OCI-M2 (cell line): ENCODE data around the gene SRMS.
"Not testable (repeated sequence)": the region's sequence is repeated elsewhere in the genome, so short reads cannot be mapped to it uniquely, and the experiment has no call there.

Experiments
- DNase-seq: peaks from one replicate; lab custom pipeline; 2025; ENCODE audit not compliant: unreplicated experiment; lab: John Stamatoyannopoulos, UW

Gene SRMS

DNA sequence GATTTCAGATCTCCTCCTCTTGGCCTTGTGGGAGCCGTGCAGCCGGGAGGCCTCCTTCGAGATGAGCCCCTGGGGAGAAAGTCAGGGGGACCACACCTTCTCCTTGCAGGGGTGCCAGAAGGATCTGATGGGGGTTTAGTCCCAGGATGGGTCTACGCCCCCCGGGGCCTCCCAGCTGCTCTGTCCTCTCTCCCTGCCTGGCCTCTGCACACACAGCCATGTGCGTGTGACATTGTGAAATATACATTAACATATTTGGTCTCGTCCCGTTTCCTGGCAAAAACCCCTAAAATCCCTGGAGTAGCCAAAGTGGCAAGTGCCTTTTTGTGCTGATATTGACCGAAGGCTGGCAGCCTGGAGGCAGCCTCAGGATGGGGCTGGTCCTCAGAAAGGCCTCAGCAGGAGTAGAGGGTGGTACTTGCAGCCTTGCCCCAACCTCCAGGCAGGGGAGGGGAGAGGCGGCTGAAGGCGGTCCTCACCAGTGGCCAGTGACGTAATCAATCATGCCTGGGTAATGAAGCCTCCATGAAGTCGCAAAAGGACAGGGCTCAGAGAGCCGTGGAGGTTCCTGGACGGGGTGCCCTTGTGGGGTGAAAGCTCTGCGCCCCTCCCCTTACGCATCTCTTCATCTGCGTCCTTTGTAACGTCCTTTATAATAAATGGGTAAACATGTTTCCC lies 31.6 kb upstream of the SRMS start:
- no peak for DNase-seq

DNA sequence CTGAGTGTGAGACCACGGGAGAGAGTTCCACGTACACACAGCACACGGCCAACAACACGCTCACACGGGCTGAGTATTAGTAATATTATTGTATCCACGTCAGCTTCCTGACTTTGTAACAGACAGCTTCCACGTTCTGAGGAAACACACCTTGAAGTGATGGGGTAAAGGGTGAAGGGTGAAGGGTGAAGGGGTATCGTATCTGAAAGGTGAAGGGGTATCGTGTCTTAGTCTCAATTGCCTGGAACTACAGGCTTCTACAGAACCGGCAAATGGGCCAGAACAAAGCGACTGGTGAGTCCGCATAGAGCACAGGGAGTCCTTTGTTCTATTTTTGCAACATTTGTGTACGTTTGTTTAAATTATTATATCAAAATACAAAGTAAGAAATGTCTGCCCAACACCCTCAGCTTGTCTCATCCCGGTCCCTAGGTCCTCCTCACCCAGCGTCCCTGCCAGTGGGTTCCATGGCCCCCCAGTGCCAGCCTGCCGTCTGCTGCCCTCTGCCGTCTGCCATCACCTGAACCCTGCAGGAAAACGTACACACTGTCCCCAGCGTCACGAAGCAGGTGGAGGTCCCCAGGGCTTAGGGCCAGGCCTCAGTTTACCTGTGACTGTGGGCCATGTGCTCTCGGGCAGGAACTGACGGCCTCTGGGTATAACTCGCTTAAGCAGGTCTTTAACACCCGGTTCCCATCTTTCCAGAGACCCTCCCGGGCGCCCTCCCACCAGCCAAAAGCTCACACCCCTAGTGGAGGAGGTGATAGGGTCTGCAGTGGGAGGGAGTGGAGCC lies 30.9 kb upstream of the SRMS start:
- no peak for DNase-seq

DNA sequence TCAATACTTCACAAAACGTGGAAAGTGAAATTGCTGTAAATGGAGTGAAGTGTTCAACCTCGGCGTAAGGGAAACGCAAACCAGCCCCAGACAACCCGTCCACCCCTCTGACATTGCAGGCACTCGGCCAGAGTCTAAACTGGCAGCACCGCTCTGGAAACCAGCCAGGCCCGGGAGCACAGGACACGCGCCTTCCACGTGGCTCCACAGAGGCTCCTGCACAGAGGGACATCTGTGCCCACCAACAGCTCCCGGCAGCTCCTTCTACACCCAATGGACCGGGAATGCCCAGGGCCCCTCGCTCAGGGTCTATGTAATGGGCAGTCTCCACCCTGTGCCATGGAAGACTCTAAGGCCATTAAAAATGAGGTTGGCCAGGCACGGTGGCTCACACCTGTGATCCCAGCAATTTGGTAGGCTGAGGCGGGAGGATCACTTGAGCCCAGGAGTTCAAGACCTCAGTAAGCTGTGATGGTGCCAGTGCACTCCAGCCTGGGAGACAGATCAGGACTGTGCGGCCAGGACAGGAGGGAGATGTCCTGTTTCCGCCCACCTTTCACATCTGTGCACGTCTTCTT lies 29.9 kb upstream of the SRMS start:
- DNase-seq, result no peak

DNA sequence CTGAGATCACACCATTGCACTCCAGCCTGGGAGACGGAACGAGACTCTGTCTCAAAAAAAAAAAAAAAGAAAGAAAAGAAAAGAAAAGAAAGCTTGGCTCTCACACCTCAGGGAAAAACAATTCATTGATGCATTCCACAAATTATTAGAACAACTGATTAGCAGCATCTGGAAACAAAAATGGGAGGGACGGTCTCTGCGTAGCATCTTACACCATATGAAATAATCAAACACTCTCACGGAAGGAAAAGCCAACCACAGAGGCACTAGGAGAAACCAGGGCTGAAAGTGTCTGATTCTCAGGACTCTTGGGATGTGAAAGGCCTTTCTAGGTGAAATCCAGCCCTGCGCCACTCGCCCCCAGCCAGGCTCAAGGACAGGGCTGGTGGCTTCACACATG lies 28.8 kb upstream of the SRMS start:
- no peak for DNase-seq

DNA sequence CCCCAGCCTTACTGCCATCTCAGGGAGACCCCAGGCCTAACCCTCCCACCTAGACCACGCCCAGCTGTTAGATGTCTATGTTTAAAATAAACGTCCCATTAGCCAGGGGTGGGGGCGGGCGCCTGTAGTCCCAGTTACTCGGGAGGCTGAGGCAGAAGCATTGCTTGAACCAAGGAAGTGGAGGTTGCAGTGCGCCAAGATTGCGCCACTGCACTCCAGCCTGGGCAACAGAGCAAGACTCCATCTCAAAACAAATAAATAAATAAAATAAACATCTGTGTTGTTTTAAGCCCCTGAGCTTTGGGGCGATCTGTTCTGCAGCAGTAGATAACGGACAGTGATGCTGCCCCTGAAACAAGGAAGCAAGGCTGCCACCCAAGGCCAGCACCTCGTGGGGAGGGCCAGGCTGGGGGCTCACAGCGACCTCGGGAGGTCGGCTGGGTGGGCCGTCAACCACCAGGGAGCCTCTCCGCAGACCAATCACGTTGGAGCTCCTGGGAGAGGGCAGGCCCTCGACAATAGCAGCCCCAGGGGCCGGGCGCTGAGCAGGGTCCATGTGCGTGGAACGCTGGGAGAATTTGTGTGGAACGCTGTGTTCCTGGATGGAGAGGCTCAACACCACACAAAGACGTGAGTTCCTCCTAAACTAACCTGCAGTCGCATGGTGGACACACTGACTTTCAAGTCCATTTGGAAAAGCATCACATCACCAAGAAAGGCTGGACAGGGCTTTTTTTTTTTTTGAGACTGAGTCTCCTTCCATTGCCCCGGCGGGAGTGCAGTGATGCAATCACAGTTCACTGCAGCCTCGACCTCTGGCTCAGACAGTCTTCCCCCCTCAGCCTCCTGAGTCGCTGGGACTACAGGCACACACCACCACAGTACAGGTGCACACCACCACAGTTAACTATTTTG lies 27.5 kb upstream of the SRMS start:
- DNase-seq, result no peak

DNA sequence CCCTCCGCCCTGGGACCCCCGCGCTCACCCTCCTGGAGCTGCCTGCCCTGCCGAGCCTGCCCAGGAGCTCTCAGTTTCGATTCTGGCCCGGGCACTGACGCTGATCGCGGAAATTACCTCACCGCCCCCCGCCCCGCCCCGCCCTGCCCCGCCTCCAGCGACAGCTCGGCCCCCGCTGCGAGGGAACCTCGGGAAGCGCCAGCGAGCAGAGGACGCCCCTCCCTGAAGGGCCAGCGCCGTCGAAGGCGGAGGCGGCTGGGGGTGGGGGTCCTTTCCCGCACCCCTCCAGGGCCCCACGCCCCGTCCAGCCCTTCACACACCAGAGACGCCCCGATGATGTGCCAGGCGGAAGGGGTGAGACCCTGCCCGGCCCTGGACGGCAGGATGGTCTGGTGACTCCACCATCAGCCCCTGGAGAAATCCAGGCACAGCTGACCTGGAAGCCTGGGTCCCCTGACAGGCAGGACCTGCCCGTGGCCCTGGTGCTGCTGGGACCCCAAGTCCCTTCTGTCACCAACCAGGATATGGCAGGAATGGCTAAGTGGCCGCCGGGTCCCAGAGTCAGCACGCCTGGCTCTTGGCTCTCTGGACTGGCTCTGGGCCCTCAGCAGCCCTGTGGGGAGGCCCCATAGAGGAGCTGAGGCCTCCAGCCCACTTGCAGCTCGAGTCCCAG lies 26.7 kb upstream of the SRMS start, which contains the start of gene HELZ2:
HELZ2 (minus strand) TSS at position 84 of the 673 bp plus-strand sequence. CDS start 1,854 bp downstream, outside the sequence.
- no peak for DNase-seq

DNA sequence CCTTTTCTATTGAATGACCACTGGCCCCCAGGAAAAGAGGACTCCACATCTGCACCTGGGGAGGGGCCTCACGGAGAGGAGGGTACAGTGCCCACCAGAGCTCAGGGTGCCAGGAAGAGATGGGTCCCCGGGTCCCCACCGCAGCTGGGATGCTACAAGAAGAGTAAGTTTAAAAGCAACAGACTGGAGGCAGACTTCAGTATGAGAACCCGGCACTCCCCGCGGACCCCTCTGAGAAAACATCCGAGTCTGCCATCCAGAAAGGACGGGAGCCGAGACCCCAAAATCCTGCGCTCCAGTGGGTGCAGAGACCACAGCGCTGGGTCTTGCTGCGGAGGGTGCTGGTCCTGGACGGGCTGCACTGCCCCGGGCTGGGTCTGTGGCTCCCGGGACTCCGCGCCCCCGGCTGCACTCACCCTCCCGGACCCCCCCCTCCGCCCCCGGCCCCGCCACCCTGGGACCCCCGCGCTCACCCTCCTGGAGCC lies 26.1 kb upstream of the SRMS start:
- no peak for DNase-seq

DNA sequence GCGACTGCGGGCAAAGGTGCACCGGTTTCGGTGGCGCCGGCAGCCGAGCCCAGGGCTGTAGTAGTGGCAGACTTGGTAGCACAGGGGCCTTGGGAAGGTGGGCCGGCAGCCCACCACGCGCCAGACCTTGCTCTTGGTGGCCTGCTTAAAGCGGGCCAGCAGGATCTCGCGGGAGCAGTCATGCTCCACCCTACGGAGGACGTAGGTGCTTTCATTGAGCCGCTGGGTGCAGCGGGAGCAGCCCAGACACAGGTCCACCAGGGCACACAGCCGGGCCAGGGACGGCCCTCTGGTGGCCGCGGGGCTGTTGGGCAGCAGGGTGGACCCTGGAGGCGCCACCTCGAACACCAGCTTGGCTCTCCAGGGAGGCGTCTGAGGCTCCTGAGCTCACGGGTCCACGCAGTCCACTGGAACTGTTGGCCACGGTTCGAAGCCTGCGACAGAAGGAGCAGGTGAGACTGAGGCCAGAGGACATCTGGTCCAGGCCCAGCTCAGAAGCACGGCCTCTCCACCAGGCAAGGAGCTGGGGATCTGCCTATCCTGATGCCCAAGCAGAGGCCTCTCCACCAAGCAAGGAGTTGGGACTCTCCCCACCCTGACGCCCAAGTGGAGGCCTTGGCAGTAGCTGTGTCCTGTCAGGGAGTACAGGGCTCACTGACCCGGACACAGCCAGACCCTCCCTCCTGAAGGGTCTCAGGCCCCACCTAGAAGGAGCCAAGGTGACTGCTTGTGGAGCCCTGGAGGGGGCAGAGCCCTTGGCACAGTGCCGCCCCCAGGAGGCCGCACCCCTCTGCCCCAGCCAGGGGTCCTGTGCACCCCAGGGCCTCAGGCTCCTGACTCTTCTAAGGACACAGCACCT lies 25.5 kb upstream of the SRMS start:
- no peak for DNase-seq

DNA sequence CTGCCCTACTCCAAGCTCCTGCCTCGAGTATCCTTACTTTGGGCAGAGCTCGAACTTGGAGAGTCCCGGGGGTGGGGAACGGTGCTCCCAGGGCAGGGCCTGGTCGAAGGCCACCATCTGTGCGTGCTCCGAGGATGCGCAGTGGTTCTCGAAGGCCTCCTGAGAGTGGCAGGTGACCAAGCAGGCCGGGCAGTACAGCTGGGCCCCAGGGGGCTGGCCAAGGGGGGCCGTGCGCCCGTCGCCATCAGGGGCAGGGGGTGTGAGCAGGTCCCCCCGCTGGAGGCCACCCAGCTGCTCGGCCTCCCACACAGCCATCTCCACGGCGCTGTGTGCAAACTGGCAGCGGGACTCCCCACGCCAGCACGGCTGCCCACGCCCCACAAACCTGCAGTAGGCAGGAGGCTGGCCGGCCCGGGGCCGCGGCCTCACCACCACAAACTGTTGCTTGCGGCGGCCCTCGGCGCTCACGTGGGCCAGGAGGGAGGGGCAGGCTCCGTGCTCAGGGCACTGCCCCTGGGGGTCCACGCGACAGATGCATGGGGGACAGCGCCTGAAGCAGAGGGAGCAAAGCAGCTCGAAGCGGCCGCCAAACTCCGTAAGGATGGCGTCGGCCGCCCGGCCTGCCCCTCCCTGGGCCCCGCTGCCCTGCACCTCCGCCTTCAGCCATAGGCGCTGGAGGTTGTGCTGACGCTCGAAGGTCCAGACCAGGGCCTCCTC lies 24.7 kb upstream of the SRMS start:
- DNase-seq, result no peak

DNA sequence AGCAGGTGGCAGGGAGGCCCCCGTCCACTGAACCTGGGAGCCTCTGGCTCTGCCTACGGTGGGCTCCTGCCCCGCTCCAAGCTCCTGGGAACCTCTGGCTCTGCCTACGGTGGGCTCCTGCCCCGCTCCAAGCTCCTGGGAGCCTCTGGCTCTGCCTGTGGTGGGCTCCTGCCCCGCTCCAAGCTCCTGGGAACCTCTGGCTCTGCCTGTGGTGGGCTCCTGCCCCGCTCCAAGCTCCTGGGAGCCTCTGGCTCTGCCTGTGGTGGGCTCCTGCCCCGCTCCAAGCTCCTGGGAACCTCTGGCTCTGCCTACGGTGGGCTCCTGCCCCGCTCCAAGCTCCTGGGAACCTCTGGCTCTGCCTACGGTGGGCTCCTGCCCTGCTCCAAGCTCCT lies 23.5 kb upstream of the SRMS start:
- DNase-seq, result not testable (repeated sequence)

DNA sequence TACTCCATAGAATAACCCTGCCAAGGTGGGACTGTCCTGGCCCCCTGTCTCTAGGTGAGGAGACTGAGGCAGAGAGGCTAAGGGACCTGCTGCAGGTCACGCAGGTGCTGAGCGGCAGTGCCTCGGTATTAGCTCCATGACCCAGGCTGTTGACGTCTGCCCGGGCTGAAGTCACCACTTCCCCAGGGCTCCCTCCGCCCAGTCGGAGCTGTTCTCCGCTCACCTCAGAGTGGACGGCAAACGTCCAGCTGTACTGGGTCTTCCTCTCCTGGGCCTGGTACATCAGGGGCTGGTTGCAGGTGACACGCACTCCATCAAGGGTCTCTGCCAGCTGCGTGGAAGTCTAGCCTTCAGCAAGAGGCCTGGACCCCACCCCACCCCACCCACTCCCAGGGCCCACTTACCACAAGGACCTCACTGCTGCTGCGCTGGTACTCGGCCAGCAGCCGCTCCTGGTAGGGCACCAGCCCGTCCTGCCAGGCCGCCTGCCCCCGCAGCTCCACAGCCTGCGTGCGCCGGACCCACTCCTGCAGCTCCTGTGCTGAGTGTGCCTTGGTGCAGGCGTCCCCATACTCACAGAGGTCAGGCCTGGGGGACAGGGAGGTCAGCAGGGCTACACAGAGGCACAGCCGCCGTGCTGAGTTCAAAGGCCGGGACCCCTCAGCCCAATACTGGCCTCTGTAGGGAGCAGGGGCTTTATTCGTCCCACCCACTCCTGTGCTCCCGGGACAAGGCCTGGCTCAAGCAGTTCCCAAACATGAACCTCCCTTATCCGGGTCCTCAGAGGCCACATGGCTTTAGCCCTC lies 22.9 kb upstream of the SRMS start:
- DNase-seq, result no peak

DNA sequence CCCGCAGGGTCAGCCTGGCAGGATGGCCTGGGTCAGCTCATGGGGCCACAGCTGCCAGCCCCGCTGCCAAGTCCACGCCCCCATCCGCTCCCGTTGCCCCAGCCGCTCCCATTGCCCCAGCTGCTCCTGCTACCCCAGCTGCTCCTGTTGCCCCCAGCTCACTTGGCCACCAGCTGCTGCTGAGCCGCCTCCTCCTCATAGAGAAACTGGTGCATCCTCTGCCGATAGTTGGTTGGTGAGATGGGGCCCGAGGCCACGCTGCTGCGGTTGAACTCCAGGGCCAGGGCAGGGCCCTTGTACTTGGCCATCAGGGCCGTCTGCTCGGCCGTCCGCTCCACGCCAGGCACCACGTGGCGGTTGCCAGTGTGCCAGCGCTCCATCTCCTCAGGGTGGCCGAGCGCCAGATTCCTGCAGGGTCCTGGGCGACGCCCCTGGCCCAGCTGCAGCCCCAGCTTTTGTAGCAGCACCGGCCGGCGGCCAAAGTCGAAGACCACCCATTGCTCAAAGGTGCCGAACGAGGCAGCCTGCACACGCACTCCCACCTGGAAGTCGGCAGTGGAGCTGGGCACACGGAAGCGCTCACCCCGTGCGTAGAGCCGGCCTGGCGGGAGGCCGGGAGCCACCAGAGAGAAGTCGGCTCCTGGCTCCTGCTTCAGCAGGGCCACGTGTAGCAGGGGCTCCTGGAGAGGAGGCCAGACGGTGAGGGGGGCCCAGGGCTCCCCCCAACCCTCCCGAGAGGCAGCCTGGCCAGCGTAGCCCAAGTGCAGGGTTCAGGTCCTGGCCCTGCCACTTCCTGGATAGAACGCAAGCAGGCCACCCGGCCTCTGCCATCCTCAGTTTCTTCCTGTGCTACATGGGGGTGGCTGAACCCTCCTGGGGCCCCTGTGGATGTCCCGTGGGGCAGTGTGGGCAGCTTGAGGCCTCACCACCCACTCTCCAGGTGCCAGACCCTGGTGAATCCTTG lies 21.7 kb upstream of the SRMS start:
- no peak for DNase-seq

DNA sequence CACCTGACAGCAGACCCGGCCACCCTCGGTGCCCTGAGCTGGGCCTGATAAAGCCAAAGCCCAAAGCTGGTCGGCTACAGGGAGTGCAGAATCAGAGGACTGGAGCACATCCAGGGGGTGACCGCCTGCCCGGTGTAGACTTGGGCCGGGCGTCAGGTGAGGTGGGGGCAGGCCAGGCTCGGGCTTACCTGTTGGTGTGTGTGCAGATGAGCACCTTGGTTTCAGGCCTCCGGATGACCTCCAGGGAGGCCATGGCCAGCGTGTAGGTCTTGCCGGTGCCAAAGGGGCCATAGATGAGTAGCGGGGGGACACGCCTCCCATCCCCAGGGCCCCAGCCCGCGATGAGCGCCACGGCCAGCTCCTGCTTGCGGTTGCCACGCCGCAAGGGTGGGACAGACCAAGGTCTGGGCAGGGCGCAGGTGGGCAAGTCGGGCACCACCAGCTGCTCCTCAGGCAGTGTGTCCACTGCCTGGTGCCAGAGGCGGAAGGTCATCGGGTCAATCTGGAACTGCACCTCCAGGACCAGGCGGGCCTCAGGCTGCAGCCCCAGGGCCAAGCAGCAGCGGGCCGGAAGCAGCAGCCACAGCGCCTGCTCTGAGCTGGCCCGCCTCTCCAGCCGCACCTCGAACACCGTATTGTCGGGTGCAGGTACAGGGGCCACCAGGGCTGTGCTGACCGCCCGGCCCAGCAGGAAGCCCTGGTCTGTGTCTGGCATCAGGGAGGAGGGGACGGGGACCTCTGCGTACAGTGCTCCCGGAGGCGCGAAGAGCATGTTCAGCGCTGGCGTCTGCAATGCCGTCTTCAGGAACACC lies 20.8 kb upstream of the SRMS start:
- no peak for DNase-seq

DNA sequence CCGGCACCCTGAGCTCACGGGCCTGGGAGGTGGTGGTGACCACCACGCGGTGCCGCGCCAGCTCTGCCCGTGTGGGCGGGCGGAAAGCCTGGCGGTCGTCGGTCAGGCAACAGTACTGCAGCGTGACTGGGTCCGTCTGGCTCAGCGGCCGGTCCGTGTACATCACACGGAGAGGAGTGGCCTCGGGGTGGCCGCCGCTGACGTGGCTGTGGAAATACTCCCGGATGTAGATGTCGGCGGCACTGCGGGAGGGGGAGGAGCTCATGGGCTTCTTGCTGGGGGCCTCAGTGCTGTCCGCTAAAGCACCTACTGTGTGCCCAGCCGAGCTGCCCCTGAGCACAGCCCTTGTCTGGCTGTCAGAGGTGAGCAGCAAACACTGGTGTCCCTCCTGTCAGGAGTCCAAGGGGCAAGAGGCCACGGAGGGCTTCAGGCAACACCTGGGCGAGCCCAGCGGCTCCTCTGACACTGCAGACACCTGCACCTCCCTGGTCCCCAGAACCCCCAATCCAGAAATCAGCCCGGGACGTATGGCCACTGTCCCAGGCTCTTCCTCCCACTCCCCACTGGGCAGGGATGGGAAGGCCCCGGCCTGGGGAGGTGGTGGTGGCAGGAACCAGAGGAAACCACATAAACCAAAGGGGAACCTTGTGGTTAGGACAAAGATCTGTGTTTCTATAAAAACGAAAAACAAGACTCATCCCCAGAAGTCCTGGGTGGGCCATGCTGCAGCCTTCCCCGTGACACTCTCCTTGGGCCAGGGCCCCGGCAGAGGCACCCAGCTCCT lies 20.0 kb upstream of the SRMS start:
- no peak for DNase-seq

DNA sequence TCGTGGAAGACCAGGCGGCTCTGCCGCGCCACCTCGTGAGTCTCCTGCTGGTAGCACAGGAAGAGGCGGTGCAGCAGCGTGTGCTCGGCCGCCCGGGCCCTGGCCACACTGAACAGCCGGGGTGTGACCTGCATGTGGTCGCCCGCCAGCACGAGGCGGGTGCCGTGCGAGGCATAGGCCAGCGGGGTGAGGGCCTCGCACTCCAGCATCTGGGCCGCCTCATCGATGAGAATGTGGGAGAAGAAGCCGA lies 19.5 kb upstream of the SRMS start:
- DNase-seq, result no peak
